PFSK-1 (cell line): ENCODE results near the gene SRSF2.

ENCODE experiments used
- FOXP2 ChIP-seq: optimal IDR thresholded peaks from 2 replicates; pipeline ENCODE3; 2011; ENCODE audit warnings: borderline replicate concordance, control low read depth, inconsistent platforms; ENCODE audit not compliant: insufficient read depth; ENCODE audit errors: extremely low read length, extremely low read depth
- POLR2AphosphoS5 ChIP-seq: IDR thresholded peaks from 2 replicates; pipeline ENCODE4 v1.6.1; 2012; ENCODE audit warnings: low read depth, mild to moderate bottlenecking, control low read depth, low read length, moderate library complexity
- REST ChIP-seq, 2 experiments: IDR thresholded peaks; 2 replicates each; pipeline versions ENCODE4 v1.6.1 to v1.8.0; 2011 to 2012; ENCODE audit warnings: low read depth in 2 of 2, low read length in 2 of 2, control low read depth in 1 of 2, inconsistent platforms in 1 of 2, mild to moderate bottlenecking in 1 of 2, moderate library complexity in 1 of 2; ENCODE audit not compliant: insufficient read depth in 1 of 2
- SIN3A ChIP-seq: IDR thresholded peaks from 2 replicates; pipeline ENCODE4 v1.6.1; 2012; ENCODE audit warnings: mild to moderate bottlenecking, low read length, moderate library complexity, borderline replicate concordance; ENCODE audit not compliant: insufficient read depth
- TAF1 ChIP-seq: IDR thresholded peaks from 2 replicates; pipeline ENCODE4 v1.6.1; 2012; ENCODE audit warnings: low read length, control low read depth, borderline replicate concordance; ENCODE audit not compliant: insufficient read depth

GRCh38 chr17:76722279-76722678 is 14.9 kb downstream of the SRSF2 start:
- TF ChIP-seq TAF1 (no peak), REST (IDR thresholded peaks at IDR 0.05; ENCODE audit: insufficient read depth in 1 of 2, low read depth in 2 of 2, low read length in 2 of 2) (no peak), POLR2AphosphoS5 (no peak), FOXP2 (no peak), SIN3A (no peak)
